Measurements from ENCODE around the gene TMEM151A.
"Not testable (repeated sequence)": the region's sequence is repeated elsewhere in the genome, so short reads cannot be mapped to it uniquely, and the experiment has no call there.

TMEM151A gene
- 0 to 0.58 (median 0.07) reads per million in 3 experiments for total RNA-seq

GRCh38 chr11:66291706-66292542 is at the start of gene TMEM151A:
Gene TMEM151A (plus strand): TSS chr11:66291894. CDS start chr11:66292014, 120 bp downstream.
- no peak for DNase-seq

- DNase-seq = no peak
Measured at GRCh38 chr11:66242095-66242765, 49.5 kb upstream of the TMEM151A start.

GRCh38 chr11:66243782-66244535 is 47.7 kb upstream of the TMEM151A start:
- no peak for DNase-seq

GRCh38 chr11:66247295-66247694 is 44.4 kb upstream of the TMEM151A start:
- DNase-seq = no peak

- no peak for DNase-seq
Measured at GRCh38 chr11:66247801-66248200, 43.9 kb upstream of the TMEM151A start.

GRCh38 chr11:66248903-66249302 is 42.8 kb upstream of the TMEM151A start:
- DNase-seq = no peak

GRCh38 chr11:66251809-66252208 is 39.9 kb upstream of the TMEM151A start:
- no peak for DNase-seq

- not testable (repeated sequence) for DNase-seq
Measured at GRCh38 chr11:66253081-66253480, 38.6 kb upstream of the TMEM151A start.

GRCh38 chr11:66258473-66258893 is 33.2 kb upstream of the TMEM151A start:
- DNase-seq = no peak

- DNase-seq = no peak
Measured at GRCh38 chr11:66259225-66259624, 32.5 kb upstream of the TMEM151A start.

GRCh38 chr11:66259956-66260355 is 31.7 kb upstream of the TMEM151A start:
- DNase-seq = no peak

- DNase-seq = no peak
Measured at GRCh38 chr11:66261578-66261977, 30.1 kb upstream of the TMEM151A start.

- DNase-seq = no peak
Measured at GRCh38 chr11:66262191-66262590, 29.5 kb upstream of the TMEM151A start.

- no peak for DNase-seq
Measured at GRCh38 chr11:66262696-66263095, 29.0 kb upstream of the TMEM151A start.

- DNase-seq = no peak
Measured at GRCh38 chr11:66263231-66263630, 28.5 kb upstream of the TMEM151A start.

- no peak for DNase-seq
Measured at GRCh38 chr11:66263785-66264184, 27.9 kb upstream of the TMEM151A start.

GRCh38 chr11:66264383-66264782 is 27.3 kb upstream of the TMEM151A start:
- no peak for DNase-seq

GRCh38 chr11:66264914-66265313 is 26.8 kb upstream of the TMEM151A start:
- no peak for DNase-seq

GRCh38 chr11:66265531-66266377 is 25.9 kb upstream of the TMEM151A start:
- DNase-seq = no peak

- DNase-seq = no peak
Measured at GRCh38 chr11:66266378-66267038, 25.2 kb upstream of the TMEM151A start.

GRCh38 chr11:66267039-66267378 is 24.7 kb upstream of the TMEM151A start:
- DNase-seq = no peak
